ENCODE results near the gene KLHL6.

DNA sequence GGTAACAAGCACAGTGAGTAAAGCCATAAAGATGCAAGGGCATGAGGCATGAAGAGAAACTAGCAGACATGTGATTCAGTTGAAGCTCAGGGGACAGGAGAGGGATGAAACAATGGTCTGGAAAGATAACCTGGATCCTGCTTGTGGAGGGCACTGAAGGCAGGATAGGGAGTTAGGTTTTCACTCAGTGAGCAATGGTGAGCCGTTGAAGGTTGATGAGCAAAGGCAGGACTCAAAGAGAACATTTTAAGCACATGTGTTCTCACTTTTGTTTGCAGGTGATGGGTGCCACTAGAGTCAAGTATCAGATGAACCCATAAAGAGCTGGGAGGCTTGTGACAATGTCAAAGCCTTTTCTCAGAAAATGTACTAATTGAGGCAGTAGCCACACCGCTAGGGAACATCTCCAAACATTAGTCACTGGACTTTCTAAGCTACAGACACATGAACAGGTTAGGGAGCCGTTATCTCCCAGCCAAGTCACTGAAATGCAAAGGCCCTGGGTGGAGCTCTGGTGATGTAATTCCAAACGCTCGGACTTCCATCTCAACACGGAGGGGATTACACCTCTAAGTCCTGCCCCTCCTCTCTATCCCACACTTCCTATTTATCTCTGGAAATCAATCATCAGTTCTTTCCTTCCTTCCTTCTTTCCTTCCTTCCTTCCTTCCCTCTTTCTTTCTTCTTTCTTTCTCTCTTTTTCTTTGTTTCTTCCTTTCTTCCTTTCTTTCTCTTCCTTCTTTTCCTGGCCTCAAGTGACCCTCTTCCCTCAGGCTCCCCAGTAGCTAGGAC, 22.7 kb downstream of the KLHL6 start:
- TF ChIP-seq POLR2A (IDR thresholded peaks at IDR 0.05): no peak
- no peak for TF ChIP-seq CTCF (IDR thresholded peaks at IDR 0.05)

Measured in adrenal gland (tissue), 5 donors.